GM21786 (cell line): ENCODE measurements around the gene SEMA4D.

Experiments used
- ATAC-seq: cut with Tn5 transposase; IDR thresholded peaks from one replicate; pipeline ENCODE4 v1.9.1; 2021; ENCODE audit not compliant: unreplicated experiment

Gene SEMA4D

GRCh38 chr9:89446261-89446960 is 51.5 kb downstream of the SEMA4D start:
- no peak for ATAC-seq

GRCh38 chr9:89445801-89446251 is 52.1 kb downstream of the SEMA4D start:
- ATAC-seq = no peak

- no peak for ATAC-seq
These were observed 52.8 kb downstream of the SEMA4D start for GRCh38 chr9:89444925-89445765.

GRCh38 chr9:89444274-89444673 is 53.6 kb downstream of the SEMA4D start:
- no peak for ATAC-seq

GRCh38 chr9:89442981-89443814 is 54.7 kb downstream of the SEMA4D start:
- ATAC-seq = peak; percentile 44

GRCh38 chr9:89442501-89442978 is 55.4 kb downstream of the SEMA4D start:
- peak; percentile 44 for ATAC-seq

- no peak for ATAC-seq
These were observed 55.9 kb downstream of the SEMA4D start for GRCh38 chr9:89441986-89442385.

GRCh38 chr9:89441655-89441970 is 56.3 kb downstream of the SEMA4D start:
- no peak for ATAC-seq

GRCh38 chr9:89440951-89441654 is 56.8 kb downstream of the SEMA4D start:
- no peak for ATAC-seq

- no peak for ATAC-seq
These were observed 57.4 kb downstream of the SEMA4D start for GRCh38 chr9:89440548-89440947.

GRCh38 chr9:89440046-89440445 is 57.9 kb downstream of the SEMA4D start:
- ATAC-seq = no peak

- no peak for ATAC-seq
These were observed 58.3 kb downstream of the SEMA4D start for GRCh38 chr9:89439571-89439970.

GRCh38 chr9:89438194-89438593 is 59.7 kb downstream of the SEMA4D start:
- ATAC-seq = no peak

- no peak for ATAC-seq
These were observed 60.1 kb downstream of the SEMA4D start for GRCh38 chr9:89437772-89438171.

GRCh38 chr9:89436963-89437625 is 60.8 kb downstream of the SEMA4D start:
- ATAC-seq = peak; percentile 32

- no peak for ATAC-seq
These were observed 61.6 kb downstream of the SEMA4D start for GRCh38 chr9:89436326-89436725.

GRCh38 chr9:89435071-89435823 is 62.7 kb downstream of the SEMA4D start:
- ATAC-seq = no peak

GRCh38 chr9:89434636-89435035 is 63.3 kb downstream of the SEMA4D start:
- no peak for ATAC-seq

- no peak for ATAC-seq
These were observed 64.1 kb downstream of the SEMA4D start for GRCh38 chr9:89433826-89434225.
